Psoas muscle (tissue), 8 donors: Measurements from ENCODE around the gene KDM1A. TPM values are rescaled to one million over a fixed set of nuclear protein-coding genes. Genes with fewer than 3 reads are reported as not detected.

ENCODE experiments used
- ATAC-seq, 4 donors: fragments of 200-7000 bp; cut with Tn5 transposase; one replicate each; pipeline ENCODE4 v1.9.1; 2020; ENCODE audit warnings: moderate library complexity in 3 of 4, mild to moderate bottlenecking in 2 of 4
- DNase-seq, 2 donors: peaks; one replicate each; pipeline ENCODE4 v3.0.0-alpha.2; 2020
- H3K27ac ChIP-seq: fragments of 200-600 bp; one replicate; pipeline ENCODE4 v1.8.0; 2022
- H3K27me3 ChIP-seq, 3 donors: fragments of 200-600 bp in 1 of 3; one replicate each; pipeline versions ENCODE4 v1.6.1 to v1.8.0; 2013 to 2022; ENCODE audit warnings: low read length in 2 of 3, mild to moderate bottlenecking in 2 of 3, moderate library complexity in 1 of 3; ENCODE audit not compliant: insufficient read depth in 3 of 3
- H3K36me3 ChIP-seq, 2 donors: fragments of 200-600 bp in 1 of 2; one replicate each; pipeline versions ENCODE4 v1.6.1 to v1.8.0; 2013 to 2022; ENCODE audit warnings: low read depth in 1 of 2, mild to moderate bottlenecking in 1 of 2, moderate library complexity in 1 of 2; ENCODE audit not compliant: insufficient read depth in 1 of 2
- H3K4me1 ChIP-seq: fragments of 200-600 bp; one replicate; pipeline ENCODE4 v1.8.0; 2022
- H3K4me3 ChIP-seq: fragments of 200-600 bp; one replicate; pipeline ENCODE4 v1.8.0; 2022; ENCODE audit warnings: mild to moderate bottlenecking
- H3K9me3 ChIP-seq: fragments of 200-600 bp; one replicate; pipeline ENCODE4 v1.8.0; 2022
- WGBS, 3 donors: extraction: QIAGEN DNeasy Blood & Tissue Kit; methylation state at CpG; one replicate each; pipeline versions ENCODE4 v1.1.6 to v1.1.7; 2013; 5-methylcytosine and 5-hydroxymethylcytosine counted together
- intact Hi-C, 2 donors: fragments of 100-400 bp; cut with DNase I; formaldehyde crosslinking; loops; one replicate each; pipeline versions ENCODE4 v1.11.0 to v1.14.2; 2022
- polyA plus RNA-seq, 3 donors: library from polyadenylated mRNA; stranded (reverse); fragments of 200-250 nt; gene quantifications; one replicate each; pipeline ENCODE4 v1.2.3, GENCODE V29; 2013
- total RNA-seq, 4 donors: library from RNA; stranded (reverse); fragmentation: NEBNext Ultra II Directional in 2 of 4; extraction: Animal tissue kit (Norgen Biotek cat#: 25700) in 2 of 4; gene quantifications; one replicate each; pipeline versions ENCODE4 v1.2.1 to v1.2.4, GENCODE V29; 2021 to 2023
- TF ChIP-seq, protein P1 (sequence below): fragments of 200-600 bp; IDR thresholded peaks from one replicate; pipeline ENCODE4 v1.8.0; 2022; ENCODE audit warnings: antibody characterized with exemption
- donor health status: healthy with polysubstance abuse.
- donor health status: DM: no; HTN: no; CAD: no; lungs with moderate emphysema.
- donor health status: Bipolar disorder and iron deficiency.
- donor health status: healthy.
- donor health status: DM: yes; HTN: yes; CAD: no.
- donor health status: DM: no; HTN: no; CAD: no.
- donor health status: DM: no; HTN: no; CAD: no.
- donor health status: DM: yes; HTN: yes; CAD: no.

The KDM1A gene
- total and polyA plus RNA-seq, 7 donors: 29.1 to 49.2 (median 41.5) TPM

DNA sequence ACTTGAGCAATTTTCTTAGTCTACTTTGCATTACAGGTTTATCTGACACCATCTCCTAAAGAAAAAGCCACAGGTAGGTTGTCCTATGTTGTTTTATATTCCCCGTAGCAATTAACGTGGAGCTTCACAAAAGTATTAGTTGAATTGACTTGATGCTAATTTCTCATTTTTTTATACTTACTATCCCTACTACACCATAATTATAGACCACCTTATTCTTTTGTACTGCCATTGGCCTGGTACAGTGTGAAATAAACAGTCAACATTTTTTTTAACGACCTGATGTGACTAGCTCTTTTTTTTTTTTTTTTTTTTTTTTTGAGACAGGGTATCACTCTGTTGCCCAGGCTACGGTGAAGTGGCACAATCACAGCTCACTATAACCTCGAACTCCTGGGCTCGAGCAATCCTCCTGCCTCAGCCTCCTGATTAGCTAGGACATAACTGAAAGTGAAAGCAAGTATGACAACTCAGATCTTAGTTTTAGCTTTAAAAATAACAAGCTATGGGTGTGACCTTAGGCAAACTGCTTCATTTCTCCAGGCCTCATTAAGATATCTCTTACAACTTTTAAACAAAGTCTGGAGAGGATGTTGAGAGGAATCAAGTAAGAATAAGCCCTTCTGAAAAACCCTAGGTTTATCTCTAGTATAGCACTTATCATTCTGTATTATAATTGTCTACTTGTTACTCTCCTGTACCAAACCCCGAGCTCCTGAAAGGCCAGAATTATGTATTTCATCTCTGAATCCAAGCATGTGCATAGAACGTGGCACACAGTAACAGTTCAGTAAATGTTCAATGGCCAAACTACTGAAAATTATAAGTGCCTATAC lies 99.9 kb downstream of the KDM1A start:
- Histone ChIP-seq H3K27ac (no peak overlapping the region), H3K36me3 (no peaks in the 10 kb centered on the region), H3K4me1 (peaks cover 11% of the 10 kb centered on the region), H3K4me3 (peak overlapping the region; percentile 31), H3K9me3 (no peaks in the 10 kb centered on the region), H3K27me3 (no peaks in the 10 kb centered on the region)
- WGBS, 3 donors: 79 to 88% (median 81%) methylated on average over 8 of the region's 8 CpGs
- TF ChIP-seq, protein P1, sequence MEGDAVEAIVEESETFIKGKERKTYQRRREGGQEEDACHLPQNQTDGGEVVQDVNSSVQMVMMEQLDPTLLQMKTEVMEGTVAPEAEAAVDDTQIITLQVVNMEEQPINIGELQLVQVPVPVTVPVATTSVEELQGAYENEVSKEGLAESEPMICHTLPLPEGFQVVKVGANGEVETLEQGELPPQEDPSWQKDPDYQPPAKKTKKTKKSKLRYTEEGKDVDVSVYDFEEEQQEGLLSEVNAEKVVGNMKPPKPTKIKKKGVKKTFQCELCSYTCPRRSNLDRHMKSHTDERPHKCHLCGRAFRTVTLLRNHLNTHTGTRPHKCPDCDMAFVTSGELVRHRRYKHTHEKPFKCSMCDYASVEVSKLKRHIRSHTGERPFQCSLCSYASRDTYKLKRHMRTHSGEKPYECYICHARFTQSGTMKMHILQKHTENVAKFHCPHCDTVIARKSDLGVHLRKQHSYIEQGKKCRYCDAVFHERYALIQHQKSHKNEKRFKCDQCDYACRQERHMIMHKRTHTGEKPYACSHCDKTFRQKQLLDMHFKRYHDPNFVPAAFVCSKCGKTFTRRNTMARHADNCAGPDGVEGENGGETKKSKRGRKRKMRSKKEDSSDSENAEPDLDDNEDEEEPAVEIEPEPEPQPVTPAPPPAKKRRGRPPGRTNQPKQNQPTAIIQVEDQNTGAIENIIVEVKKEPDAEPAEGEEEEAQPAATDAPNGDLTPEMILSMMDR: no peak
- intact Hi-C loops: no loop called here
- no peak for DNase-seq
- no peak for ATAC-seq

DNA sequence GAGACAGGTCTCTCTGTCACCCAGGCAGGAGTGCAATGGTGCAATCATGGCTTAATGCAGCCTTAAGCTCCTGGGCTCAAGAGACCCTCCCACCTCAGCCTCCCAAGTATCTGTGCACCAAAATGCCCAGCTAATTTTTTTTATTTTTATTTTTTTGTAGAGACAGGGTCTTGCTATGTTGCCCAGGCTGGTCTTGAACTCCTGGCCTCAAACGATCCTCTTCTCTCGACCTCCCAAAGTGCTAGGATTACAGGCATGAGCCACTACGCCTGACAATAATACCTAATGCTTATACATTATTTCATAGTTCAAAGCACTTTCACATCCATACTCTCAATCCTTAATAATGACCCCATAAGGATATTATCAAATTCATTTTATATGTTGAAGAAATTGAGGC lies 101.1 kb downstream of the KDM1A start:
- ATAC-seq: no peak
- H3K27me3 ChIP-seq: no peaks in the 10 kb centered on the region
- TF ChIP-seq, protein P1: no peak
- DNase-seq: no peak
- WGBS, 3 donors: 93 to 97% (median 94%) methylated on average over 3 of the region's 3 CpGs
- H3K27ac ChIP-seq: no peak overlapping the region
- H3K36me3 ChIP-seq: no peaks in the 10 kb centered on the region
- H3K9me3 ChIP-seq: no peaks in the 10 kb centered on the region
- intact Hi-C loops: no loop called here
- no peak overlapping the region for H3K4me3 ChIP-seq
- H3K4me1 ChIP-seq: peaks cover 11% of the 10 kb centered on the region

DNA sequence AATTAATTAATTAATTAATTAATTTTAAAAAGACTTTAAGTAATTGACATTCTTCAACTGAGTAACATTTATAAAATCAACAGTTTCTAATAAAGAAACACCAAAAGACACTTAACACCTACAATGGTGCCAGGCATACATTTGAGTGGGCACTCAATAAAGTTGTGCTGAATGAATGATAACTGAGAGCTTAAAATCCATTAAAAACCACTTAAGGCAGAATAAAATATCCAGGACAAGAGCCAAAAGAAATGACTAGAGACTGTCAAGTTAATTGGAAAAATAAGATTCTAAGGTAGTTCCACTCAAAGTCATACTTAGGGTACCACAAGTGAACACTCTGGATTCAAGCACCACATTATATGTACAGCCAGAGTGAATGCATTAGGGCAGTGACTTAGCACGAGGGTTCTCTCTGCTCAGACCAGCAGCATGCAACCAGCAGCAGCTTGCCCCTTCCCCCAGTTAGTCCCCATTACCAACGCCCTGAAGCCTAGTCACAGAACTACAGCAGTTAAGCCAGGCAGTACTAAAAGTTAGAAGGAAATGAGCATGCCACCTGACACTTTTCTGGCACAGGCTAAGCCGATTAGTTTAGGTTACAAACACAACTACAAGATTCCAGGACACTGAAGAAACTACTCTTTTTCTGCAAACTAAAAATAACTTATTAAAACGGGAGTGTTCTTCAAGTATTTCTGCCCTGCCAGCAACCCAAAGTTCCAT lies 102.9 kb downstream of the KDM1A start:
- Histone ChIP-seq H3K27ac (no peak overlapping the region), H3K4me1 (peaks cover 11% of the 10 kb centered on the region), H3K4me3 (no peak overlapping the region), H3K9me3 (no peaks in the 10 kb centered on the region), H3K27me3 (no peaks in the 10 kb centered on the region), H3K36me3 (no peaks in the 10 kb centered on the region)
- intact Hi-C loops: no loop called here
- WGBS, 3 donors: 3 to 8% (median 7%) methylated on average over 4 of the region's 4 CpGs
- TF ChIP-seq, protein P1: no peak
- no peak for DNase-seq
- peak in 1 of 4 donors; percentile 24 for ATAC-seq

DNA sequence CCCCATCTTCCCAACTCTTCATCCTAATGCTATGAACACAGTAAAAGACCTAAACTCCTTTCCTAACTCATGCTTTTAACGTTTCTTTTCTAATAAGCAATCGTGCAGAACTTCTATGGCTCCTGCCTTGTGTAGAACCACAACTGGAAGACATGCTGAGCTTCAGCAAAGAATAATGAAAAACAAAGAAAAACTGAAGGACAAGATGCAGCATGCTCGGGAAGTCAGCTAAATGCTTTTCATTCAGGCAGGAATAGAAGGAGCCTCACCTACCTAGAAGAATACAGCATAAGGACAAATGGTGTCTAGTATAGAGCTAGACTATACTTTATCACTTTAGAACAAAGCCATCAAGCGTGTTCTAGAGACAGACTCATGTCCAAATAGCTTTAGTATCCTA lies 103.5 kb downstream of the KDM1A start:
- DNase-seq: no peak
- H3K36me3 ChIP-seq: no peaks in the 10 kb centered on the region
- H3K4me1 ChIP-seq: peaks cover 11% of the 10 kb centered on the region
- H3K27me3 ChIP-seq: no peaks in the 10 kb centered on the region
- H3K4me3 ChIP-seq: no peak overlapping the region
- intact Hi-C loops: no loop called here
- H3K27ac ChIP-seq: no peak overlapping the region
- WGBS, 3 donors: 48 to 51% (median 51%) methylated on average over 4 of the region's 4 CpGs
- H3K9me3 ChIP-seq: no peaks in the 10 kb centered on the region
- TF ChIP-seq, protein P1: no peak
- ATAC-seq: no peak
